ENCODE results near the gene ABRACL.
A peak's percentile ranks its signal among the peaks of the same experiment; 100 is the strongest.
"Not testable (repeated sequence)": the region's sequence is repeated elsewhere in the genome, so short reads cannot be mapped to it uniquely, and the experiment has no call there.

ABRACL gene

GRCh38 chr6:139013185-139013800, 15.3 kb upstream of the ABRACL start:
- DNase-seq, result no peak

- DNase-seq, result no peak
These were observed 13.6 kb upstream of the ABRACL start for GRCh38 chr6:139014945-139015344.

- DNase-seq, result no peak
These were observed 12.0 kb upstream of the ABRACL start for GRCh38 chr6:139016337-139017213.

GRCh38 chr6:139017227-139017626, 11.3 kb upstream of the ABRACL start:
- DNase-seq, result no peak

- DNase-seq, result no peak
These were observed 8.8 kb upstream of the ABRACL start for GRCh38 chr6:139019722-139020121.

GRCh38 chr6:139020689-139021088, 7.9 kb upstream of the ABRACL start:
- DNase-seq, result no peak

- DNase-seq, result not testable (repeated sequence)
These were observed 3.1 kb upstream of the ABRACL start for GRCh38 chr6:139025416-139025815.

- DNase-seq, result no peak
These were observed 844 bp upstream of the ABRACL start for GRCh38 chr6:139027620-139028182.

GRCh38 chr6:139028215-139028657, 309 bp upstream of the ABRACL start:
- DNase-seq, result no peak

GRCh38 chr6:139029470-139030227, 1.1 kb downstream of the ABRACL start:
- peak; percentile 21 for DNase-seq

GRCh38 chr6:139030228-139030963, 1.9 kb downstream of the ABRACL start:
- DNase-seq, result no peak

- DNase-seq, result peak; percentile 43
These were observed 8.9 kb downstream of the ABRACL start for GRCh38 chr6:139037490-139037889.

- DNase-seq, result no peak
These were observed 15.7 kb downstream of the ABRACL start for GRCh38 chr6:139044250-139044649.

GRCh38 chr6:139047677-139048076, 19.1 kb downstream of the ABRACL start:
- DNase-seq, result no peak

- not testable (repeated sequence) for DNase-seq
These were observed 20.4 kb downstream of the ABRACL start for GRCh38 chr6:139048912-139049311.

- not testable (repeated sequence) for DNase-seq
These were observed 21.7 kb downstream of the ABRACL start for GRCh38 chr6:139050131-139050769.

- DNase-seq, result no peak
These were observed 22.3 kb downstream of the ABRACL start for GRCh38 chr6:139050770-139051313.

- no peak for DNase-seq
These were observed 23.0 kb downstream of the ABRACL start for GRCh38 chr6:139051396-139052060.

- DNase-seq, result no peak
These were observed 24.8 kb downstream of the ABRACL start for GRCh38 chr6:139053382-139053781.

GRCh38 chr6:139054001-139054400, 25.5 kb downstream of the ABRACL start:
- no peak for DNase-seq

- no peak for DNase-seq
These were observed 27.2 kb downstream of the ABRACL start for GRCh38 chr6:139055709-139056108.
